Activated T-cell treated with anti-CD3 and anti-CD28 coated beads, Interleukin-2, amount 50 U/mL, for 1 hour (primary cell): ENCODE measurements around the gene TBX20.
"Not testable (repeated sequence)": the region's sequence is repeated elsewhere in the genome, so short reads cannot be mapped to it uniquely, and the experiment has no call there.

ENCODE experiments used
- DNase-seq: peaks from one replicate; pipeline ENCODE4 v3.0.0-alpha.2; 2020

The TBX20 gene

DNA sequence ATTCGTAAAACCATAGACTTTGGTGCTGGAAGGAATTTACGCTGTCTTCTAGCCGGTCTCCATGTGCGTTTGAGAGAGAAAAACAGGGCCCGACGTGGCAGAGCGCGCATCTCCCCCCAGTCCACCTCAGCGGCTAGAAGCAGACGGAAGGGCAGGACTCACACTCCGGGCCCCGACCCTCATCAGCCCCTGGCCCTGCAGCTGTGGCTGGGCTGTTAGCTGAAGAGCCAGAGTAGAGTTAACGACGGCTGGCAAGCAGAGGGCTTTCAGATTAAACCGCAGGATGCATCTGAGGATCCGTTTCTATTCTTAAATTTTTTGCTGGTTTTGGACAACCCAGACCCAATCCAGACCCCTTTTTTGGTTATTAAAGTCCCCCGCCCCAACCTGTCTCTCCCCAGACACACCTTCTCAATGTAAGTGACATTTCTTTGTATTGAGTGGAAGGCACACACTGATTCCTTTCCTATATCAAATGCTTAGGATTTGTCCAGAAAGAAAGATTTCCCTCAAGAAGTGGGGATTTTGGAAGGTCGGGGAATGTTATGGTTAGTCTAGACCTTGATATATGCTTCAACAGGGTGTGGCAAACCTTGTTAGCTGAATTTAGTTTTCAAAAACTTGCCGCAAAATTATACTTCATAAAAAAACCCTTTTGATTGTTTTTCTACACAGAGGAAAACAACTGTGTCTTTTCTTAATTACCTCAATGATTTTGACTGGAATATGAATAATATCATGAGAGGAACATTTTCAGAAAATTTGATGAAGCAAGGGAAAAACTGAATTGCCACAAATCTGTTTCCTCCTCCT is 1.7 kb upstream of the TBX20 start:
- no peak for DNase-seq

DNA sequence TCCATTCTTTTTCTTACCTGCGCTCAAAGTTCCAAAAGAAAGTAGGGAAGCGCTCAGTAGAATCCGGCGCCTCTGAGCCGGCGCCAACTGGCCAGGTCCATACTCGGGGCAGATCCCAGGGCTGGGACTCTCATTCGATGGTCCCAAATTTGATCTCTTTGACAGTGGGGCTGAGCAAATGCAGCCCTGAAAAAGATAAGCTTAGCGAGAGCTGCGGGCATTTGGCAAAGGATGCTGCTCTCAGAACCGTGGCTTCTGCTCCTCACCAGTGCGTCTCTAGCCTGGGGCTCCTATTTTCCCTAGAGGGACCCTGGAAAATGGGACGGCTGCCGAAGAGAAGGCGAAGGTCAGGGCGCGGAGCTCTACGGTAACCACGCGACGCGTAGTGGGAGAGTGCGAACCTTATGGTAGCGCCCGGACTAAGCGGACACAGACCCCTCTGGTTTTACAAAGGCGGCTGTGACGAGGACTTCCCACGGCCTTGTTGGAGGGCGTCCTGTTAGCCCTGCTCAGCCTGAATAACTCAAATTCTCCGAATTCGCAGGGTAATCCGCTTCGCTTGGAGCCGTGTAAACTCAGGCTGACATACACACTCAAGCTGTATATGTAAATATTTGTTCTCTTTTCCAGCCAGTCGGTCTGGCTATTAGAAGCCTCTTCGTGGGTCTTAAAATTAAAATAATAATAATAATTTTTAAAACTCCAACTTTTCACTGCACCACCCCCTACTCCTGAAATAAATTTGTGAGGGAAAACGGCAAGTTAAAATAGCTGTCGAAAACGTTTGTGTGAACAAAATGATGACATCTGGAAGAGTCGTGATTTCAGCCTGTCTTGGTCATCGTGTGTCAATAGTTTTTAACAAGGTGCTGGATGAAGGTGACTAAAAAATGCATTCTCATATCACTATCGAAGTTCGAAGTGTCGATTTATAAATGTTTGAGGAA is 869 bp upstream of the TBX20 start:
- DNase-seq, result no peak

DNA sequence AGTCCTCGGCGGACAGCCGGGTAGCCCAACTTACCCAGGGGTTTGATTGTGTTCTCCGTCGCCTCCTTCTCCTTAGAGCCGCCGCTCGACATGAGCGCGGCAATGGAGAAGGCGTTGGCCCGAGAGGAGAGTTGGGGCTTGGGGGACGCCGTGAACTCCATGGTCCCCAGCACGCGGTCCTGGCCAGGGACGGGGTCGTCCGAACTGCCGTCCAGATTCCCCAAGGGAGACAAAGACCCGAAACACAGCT is 515 bp downstream of the TBX20 start:
- no peak for DNase-seq

DNA sequence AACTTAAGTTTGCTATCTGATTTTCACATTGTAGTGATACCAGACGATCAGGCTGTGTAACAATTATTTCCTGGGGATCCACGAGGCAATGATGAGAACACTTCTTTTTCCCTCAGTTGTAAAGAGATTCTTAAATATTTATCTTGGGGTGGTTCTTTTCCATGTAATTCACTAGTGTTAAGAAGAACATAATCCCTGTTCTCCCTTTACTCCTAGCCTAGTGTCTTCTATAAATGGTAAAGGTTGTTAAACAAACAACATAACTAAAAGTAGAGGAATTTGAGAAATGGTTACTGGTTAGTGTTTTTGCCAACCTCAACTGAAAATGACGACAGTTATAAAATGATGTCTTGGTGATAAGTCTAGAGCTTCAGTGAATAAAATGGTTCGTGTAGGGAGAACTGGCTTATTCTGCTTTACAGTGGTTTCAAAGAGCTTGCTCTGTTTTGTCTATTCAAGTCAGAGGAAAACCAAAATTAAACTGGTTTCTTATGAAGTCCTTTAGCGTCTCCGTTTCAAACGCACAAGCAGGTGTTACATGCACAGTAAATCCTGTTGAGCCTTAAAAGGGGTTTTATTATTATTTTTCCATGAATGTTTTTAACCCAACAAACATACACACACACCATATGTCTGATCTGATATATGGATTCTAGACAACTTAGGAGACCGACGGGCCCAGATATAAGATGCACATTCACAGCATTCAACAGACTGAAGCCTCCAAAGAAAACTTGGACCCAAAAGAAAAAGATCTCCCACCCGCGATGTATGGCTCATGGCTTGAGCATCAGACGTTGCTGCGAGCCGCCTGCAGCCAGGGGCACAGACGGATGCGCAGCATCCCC is 1.1 kb downstream of the TBX20 start:
- DNase-seq, result no peak

DNA sequence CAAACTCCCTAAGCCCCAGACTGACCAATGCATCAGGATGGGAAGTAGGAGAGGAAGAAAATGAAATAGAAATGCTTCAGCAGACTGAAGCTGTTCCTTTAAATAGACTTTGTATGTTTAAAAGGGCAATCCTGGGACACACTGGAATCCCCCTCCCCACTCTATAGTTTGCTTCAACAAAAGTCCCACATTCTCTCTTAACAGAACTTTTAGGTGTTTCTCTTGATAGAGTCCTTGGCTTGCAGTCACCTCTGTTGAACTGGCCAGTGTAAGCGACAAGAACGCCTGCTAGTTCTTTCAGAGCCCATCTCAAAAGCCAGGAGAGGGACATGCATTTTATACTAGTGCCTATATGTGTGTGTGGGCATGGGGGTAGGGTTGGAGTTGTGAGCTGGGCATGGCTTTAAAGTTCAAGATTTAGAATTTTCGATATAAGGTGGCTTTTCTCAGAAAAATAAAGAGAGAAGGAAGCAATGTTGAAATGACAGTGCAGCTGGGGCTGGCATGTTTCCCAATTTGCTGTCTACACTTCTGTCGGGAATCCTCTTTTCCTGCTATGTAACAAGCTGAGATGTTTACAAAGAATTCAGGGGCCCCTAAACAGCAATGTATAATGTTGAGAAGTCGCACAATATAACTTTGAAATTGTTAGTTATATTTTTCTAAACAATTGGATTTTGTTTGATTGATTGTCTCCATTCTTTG is 2.1 kb downstream of the TBX20 start:
- no peak for DNase-seq

DNA sequence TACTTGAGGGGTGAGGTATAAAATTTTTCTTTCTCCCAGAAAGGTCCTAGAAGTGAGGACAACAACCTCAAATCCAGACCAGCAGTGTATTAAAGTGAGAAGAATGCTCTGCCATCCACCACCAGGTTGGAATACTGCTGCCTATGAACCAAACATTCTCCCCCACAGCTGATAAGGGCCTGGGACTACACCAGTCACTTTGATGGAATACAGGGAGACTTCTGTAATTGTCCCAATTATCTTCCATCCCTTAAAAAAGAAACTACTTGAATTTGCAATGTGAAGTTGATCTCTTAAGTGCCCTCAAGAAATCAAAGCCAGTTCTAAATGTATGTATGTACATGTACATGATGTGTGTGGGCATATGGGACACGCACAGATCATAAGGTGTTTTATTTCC is 3.0 kb downstream of the TBX20 start:
- no peak for DNase-seq

DNA sequence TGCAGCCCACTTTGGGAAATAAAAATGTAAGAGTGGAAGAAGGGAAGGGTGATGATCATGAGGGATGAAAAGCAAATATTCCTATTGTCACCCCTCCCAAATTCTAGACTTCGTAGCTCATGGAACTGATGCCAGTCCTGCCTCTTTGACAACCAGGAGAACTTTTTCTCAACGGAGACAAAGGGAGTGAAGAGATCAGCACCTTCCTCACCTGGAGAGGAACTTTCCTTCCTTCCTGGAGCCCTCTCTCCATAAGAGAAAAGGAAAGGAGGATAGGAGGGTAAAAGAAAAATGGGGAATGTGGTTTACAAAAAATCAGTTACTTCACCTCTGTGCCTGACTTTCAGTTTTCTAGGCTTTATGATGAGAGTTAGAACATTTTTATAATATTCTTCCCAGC is 3.4 kb downstream of the TBX20 start:
- no peak for DNase-seq

DNA sequence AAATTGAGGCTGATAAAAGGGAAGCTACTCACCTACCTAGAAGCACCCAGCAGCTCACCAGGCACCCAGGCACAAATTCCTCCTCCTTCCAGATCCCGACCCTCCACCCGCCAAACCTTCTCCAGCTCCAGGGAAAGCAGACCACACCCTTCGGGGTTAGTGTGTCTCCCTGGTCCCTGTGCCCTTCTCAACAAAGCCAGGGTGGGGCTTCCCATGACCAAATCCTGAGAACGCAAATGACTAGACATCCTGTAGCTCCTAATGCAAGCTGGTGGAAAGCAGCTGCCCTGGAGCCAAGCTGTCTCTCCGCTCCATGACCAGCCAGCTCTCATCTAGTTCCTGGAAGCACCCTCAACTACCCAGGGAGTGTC is 4.4 kb downstream of the TBX20 start:
- DNase-seq, result no peak

DNA sequence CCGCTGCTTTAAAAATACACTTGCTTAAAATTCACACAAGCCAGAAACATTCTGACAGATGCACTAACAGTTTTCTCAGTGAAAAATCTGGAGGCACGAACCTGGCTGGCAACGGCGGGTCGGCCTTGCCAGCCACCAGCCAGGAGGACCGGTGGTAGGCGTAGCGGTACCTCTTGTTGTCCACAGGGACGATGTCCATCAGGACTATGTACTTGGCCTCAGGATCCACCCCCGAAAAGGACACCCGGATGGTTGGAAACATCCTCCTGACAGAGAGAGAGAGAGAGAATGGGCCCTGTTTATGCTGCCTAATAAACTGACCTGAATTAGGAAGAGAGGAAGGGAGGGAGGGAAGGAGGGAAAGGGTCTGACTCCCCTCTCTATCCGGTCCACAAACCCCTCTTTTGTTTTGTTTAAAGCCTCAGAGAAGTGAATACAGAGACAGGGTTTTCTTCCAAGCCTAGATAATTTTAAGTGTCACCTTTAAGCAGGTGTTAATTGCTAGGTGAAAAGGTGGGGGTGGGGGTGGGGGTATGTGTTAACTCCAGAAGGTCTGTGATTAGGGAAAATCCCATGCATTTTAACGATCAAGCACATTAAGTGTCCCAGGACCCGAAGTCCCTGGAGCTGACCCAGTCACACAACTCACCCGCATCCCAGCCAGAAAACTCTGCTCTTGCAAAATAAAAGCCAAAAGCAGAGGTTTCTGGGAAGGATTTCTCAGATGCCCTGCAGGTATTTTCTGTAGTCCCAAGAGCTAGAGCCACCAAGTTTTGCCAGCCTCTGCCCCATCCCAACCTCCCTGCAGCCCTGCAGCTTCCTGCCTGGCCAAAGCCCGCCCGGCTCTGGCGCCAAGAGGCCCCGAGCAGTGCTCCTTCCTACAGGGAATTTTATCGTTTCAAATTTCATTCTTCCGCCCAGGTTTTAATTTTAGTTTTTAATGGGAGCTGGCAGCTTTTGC is 5.0 kb downstream of the TBX20 start:
- no peak for DNase-seq

DNA sequence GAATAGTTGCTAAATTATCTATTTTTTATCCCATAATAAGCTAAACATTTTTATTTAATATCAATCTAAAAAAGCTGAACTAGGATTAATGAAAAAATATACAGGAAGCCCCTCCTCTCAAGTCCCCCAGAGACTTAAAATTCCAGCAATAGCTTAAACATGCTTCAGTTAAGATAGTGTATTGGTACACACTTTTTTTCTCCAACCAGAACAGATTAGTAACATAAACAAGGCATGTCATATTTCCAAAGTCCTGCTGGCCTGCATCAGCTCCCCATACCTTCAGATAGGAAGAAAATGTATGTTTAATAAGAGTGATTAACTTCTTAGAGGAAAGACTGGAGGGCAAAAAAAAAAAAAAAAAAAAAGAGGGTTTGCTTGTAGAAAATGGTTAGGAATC is 7.1 kb downstream of the TBX20 start:
- no peak for DNase-seq

DNA sequence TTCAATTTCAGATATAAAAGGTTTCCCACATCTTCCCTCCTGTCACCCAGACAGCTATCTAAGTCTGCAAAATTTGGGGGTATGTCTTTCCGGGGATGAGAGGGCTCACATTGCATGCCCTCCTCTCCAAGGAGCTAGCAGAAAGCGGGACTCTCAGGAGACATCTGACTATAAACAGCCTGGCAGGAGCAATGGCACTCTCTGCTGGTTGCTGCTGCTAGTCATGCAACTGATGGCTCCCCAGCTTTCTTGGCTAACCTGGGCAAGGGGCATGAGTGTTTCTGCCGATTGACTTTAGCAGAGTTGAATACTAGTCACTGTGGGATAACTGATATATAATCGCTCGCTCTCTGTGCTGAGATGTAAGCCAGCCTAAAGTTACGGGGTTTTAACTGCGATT is 12.0 kb downstream of the TBX20 start:
- DNase-seq, result no peak

DNA sequence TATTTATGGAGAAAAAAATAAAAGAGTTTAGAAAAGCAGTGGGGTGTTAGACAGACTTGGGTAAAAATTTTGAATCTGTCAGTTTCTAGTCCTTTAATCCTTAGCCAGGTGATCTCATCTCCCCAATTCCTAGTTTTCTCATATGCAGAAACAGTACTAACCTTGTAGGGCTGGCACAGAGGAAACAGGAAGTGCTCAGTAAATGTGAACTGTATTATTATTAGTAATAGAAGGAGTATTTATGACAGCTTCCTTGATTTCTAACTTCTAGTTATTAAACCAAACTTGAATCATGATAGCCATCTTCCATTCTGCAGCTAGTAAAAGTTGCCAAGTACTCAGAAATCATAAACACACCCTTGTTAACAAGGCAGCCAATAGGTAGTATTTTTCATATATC is 12.5 kb downstream of the TBX20 start:
- no peak for DNase-seq

DNA sequence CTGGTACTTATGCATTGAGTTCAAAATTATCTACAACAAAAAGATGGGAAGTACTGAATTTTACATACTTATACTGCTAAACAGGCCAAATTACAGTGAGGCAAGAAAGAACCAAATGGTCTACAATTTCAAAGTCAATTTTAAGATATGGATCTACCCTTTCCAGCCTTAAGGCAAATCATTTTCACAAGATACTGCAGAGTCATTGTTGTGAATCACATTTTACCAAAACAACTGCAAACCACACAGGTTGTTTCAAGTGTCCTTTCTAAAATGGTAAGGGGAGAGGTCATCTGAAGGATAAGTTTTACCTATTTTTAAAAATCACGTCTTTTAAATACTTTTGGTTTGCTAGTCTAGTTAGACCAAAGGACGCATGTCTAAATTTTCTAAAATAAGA is 12.9 kb downstream of the TBX20 start:
- not testable (repeated sequence) for DNase-seq

DNA sequence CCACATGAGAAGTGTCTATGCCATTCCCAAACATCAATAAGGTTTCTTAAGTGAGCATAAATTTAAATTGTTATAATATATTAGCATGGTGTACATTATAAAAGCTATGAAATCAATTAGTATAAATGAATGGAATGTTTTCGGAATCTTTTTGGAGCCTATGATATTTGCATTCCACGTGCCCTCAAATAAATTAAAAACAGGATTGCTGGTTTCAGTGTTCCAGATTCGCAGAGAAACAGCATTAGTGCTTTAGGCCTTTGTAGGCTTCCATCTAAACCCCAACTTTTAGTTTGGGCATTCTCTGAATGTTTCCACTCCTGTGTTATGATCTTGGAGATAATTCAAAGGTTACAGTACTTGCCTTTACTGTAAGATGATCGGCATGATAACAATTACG is 15.4 kb downstream of the TBX20 start:
- not testable (repeated sequence) for DNase-seq

DNA sequence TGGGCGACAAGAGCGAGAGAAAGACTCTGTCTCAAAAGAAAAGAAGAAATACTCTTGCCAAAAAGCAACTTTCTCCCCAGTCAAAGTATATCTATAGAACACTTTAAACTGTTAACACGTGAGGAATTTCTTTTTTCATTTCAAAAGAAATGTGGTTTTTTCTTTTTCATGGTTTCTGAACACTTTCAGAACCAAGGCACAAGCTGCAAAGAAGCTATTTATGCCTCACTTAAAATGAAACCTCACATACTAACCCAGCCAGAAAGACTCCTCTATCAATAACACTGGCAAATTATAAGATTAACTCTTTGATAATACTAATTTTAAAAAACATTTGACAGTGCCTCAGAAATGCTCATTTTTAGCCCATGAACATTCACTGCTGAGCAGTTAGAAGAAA is 20.9 kb downstream of the TBX20 start:
- DNase-seq, result no peak

DNA sequence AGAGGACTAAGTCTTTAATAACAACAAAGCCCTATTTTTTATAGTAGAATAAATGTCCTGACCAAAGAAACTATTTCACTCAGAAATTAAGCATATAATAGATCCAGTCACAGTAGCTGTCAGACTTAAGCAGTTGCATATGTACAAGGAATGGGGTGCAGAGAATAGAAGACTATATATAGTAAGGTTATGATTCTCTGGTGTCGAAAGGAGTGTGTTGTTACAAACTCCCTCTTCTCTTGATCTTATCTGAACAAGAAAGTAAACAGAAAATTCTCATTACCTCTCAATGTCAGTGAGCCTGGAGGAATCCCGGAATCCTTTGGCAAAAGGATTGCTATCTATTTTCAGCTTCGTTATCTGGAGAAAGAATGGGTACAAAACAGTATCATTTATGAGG is 22.7 kb downstream of the TBX20 start:
- DNase-seq, result not testable (repeated sequence)

DNA sequence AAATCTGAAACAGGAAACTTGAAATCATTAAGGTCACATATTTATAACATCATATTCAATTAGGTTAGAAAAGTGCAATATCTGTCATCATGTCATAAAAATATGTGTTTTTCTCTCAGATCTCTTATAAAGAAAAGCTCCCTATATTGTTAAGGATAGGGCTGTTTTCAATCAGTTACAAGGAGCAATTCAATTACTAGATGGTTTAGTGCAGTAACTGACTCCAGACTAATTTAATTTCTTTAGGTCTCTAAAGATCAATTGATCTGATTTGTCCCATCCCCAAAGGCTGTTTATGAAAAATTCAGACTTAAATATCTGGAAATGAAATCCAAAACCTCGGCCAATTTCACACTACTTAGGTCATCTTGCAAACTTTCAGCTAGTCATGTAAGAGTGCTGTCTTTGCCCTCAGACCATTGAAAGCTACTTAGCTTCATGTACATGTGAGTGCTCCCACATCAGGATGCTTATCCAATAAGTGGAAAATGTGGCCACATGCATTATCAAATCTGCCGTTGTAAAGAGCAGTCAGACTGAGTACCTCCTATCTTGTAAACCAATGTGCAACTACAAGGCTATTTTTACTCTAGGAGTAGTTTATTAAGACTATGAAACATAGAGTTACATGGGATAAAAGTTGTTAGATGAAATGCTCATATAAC is 24.7 kb downstream of the TBX20 start:
- DNase-seq, result not testable (repeated sequence)

DNA sequence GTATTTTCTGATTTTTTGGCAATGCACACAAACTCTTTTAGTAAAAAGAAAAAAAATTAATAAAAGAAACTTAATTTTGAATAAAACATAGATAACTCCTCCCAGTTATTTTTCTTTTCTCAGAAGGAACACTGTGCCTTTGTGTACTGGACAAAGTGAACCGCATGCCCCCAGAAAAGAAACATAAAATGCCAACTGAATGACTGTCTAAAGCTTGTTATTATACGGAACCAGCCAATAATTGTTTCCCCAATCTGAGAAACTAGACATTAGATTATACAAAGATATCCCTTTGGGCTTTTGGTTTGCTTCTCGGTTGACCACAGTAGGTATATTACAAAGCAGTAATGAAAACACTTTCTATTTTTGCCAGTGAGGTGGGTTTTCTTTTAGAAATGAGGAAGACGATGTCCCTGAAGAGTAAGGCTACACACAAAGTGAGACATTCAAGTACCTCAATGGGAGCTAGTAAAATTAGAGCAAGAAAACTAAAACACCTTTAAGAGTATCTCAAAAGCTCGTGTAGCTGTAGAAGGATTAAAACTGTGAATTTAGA is 25.3 kb downstream of the TBX20 start:
- not testable (repeated sequence) for DNase-seq

DNA sequence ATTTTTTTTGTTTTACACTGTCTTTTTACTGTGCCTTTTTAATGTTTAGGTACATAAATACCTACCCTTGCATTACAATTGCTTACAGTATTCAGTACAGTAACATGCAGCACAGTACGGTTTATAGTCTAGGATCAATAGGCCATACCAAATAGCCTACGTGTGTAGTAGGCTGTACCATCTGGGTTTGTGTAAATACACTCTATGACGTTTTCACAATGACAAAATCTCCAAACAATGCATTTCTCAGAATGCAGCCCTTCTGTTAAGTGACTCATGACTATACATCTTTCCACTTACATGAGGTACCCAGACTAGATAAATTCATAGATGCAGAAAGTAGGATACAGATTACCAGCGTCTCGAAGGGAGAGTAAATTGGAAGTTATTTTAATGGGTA is 26.5 kb downstream of the TBX20 start:
- not testable (repeated sequence) for DNase-seq

DNA sequence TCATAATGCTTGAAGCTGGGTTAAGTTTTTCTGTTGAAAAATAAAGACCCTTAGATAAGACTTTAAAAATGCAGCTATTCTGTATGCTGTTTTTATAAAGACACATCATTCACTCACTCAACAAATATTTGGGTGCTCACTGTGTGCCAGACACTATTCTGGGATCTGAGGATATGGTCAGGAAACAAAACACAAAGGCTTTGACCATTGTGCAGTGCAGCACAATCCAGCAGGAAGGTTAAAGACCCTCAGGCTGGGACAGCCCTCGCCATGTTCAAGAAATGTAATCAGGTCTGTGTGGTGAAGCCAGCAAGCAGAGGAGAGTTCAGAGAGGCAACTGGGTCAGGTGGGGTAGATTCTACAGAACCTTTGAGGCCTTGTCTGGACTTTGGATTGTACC is 31.5 kb downstream of the TBX20 start:
- DNase-seq, result not testable (repeated sequence)

DNA sequence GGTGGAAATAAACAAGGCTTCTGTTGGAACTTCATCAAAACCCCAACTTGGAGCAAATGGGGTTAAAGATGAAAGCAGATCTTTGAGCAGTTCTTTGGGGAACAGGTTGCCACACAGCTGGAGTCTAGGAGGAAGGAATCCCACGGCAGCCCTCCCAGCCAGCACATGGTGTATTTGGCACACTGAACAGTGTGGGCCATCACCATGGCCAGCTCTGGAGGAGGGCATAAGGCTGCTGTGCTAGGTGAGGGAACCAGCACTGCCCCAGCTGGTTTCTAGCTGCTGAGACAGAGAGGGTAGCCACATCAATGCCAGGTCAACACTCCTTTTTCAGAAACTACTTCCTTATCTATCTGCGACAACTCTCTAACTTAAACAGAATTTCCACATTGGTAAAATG is 33.7 kb downstream of the TBX20 start:
- not testable (repeated sequence) for DNase-seq
